GM19035 (cell line): ENCODE measurements around the gene STK4.

Experiments used
- ATAC-seq: cut with Tn5 transposase; IDR thresholded peaks from one replicate; pipeline ENCODE4 v1.9.1; 2021; ENCODE audit not compliant: unreplicated experiment

STK4 gene

GRCh38 chr20:45080867-45081624, 114.7 kb downstream of the STK4 start:
- ATAC-seq = no peak

- no peak for ATAC-seq
Measured at GRCh38 chr20:45082468-45082867, 116.2 kb downstream of the STK4 start.

GRCh38 chr20:45083127-45083526, 116.8 kb downstream of the STK4 start:
- no peak for ATAC-seq

- ATAC-seq = no peak
Measured at GRCh38 chr20:45085289-45085688, 119.0 kb downstream of the STK4 start.

GRCh38 chr20:45085867-45086266, 119.6 kb downstream of the STK4 start:
- no peak for ATAC-seq

GRCh38 chr20:45087097-45087790, 120.9 kb downstream of the STK4 start:
- no peak for ATAC-seq

- ATAC-seq = no peak
Measured at GRCh38 chr20:45087814-45088213, 121.5 kb downstream of the STK4 start.

- no peak for ATAC-seq
Measured at GRCh38 chr20:45088247-45088646, 121.9 kb downstream of the STK4 start.

GRCh38 chr20:45090481-45090880, 124.2 kb downstream of the STK4 start:
- ATAC-seq = no peak

- no peak for ATAC-seq
Measured at GRCh38 chr20:45091366-45091765, 125.1 kb downstream of the STK4 start.

- ATAC-seq = no peak
Measured at GRCh38 chr20:45092898-45093297, 126.6 kb downstream of the STK4 start.

GRCh38 chr20:45094201-45094600, 127.9 kb downstream of the STK4 start:
- ATAC-seq = no peak

GRCh38 chr20:45094864-45095574, 128.7 kb downstream of the STK4 start:
- ATAC-seq = no peak

- no peak for ATAC-seq
Measured at GRCh38 chr20:45095805-45096238, 129.5 kb downstream of the STK4 start.

- no peak for ATAC-seq
Measured at GRCh38 chr20:45096781-45097180, 130.5 kb downstream of the STK4 start.

- no peak for ATAC-seq
Measured at GRCh38 chr20:45097485-45098102, 131.3 kb downstream of the STK4 start.

- ATAC-seq = no peak
Measured at GRCh38 chr20:45098103-45098773, 131.9 kb downstream of the STK4 start.

GRCh38 chr20:45100563-45101245, 134.4 kb downstream of the STK4 start, which contains the start of gene KCNS1:
Gene KCNS1 (minus strand): TSS chr20:45101127. CDS start chr20:45099236, 1,891 bp downstream.
- ATAC-seq = no peak

- no peak for ATAC-seq
Measured at GRCh38 chr20:45101333-45101850, 135.1 kb downstream of the STK4 start.

- no peak for ATAC-seq
Measured at GRCh38 chr20:45103072-45103471, 136.8 kb downstream of the STK4 start.
